HL-60 (cell line): ENCODE data around the gene JADE2.
A peak's percentile ranks its signal among the peaks of the same experiment; 100 is the strongest.

Source experiments
- DNase-seq, 2 experiments: peaks; one replicate each; pipeline ENCODE4 v3.0.0-alpha.2; 2010 to 2020; ENCODE audit warnings: low read depth in 1 of 2, low spot score in 1 of 2
- H3K27ac ChIP-seq: fragments of 250-450 bp; sonication (Bioruptor Pico); replicated peaks from 2 replicates; pipeline ENCODE4 v1.5.1; 2020; ENCODE audit warnings: mild to moderate bottlenecking, moderate library complexity
- H3K27me3 ChIP-seq: fragments of 250-450 bp; sonication (Bioruptor Pico); 2 replicates; pipeline ENCODE4 v1.5.1; 2021; ENCODE audit warnings: mild to moderate bottlenecking, moderate library complexity; ENCODE audit not compliant: insufficient read depth, poor library complexity, severe bottlenecking
- H3K4me3 ChIP-seq: replicated peaks from 2 replicates; pipeline ENCODE4 v1.5.1; 2011; ENCODE audit warnings: mild to moderate bottlenecking, control low read depth, low read length; ENCODE audit not compliant: insufficient read depth
- GABPA ChIP-seq: IDR thresholded peaks from 2 replicates; pipeline ENCODE4 v1.6.1; 2012; ENCODE audit warnings: low read depth
- POLR2AphosphoS5 ChIP-seq: IDR thresholded peaks from 2 replicates; pipeline ENCODE4 v1.6.1; 2012; ENCODE audit warnings: low read depth
- SPI1 ChIP-seq: IDR thresholded peaks from 2 replicates; pipeline ENCODE4 v1.6.1; 2012; ENCODE audit warnings: low read depth, mild to moderate bottlenecking, borderline replicate concordance
- TF ChIP-seq, protein P1 (sequence below): IDR thresholded peaks from one replicate; pipeline ENCODE4 v1.5.1; 2011; ENCODE audit warnings: low read length, control low read depth, inconsistent platforms; ENCODE audit not compliant: insufficient read depth
- TF ChIP-seq, protein P2 (sequence below): IDR thresholded peaks from 2 replicates; pipeline ENCODE4 v1.6.1; 2012; ENCODE audit warnings: low read depth; ENCODE audit not compliant: insufficient replicate concordance

JADE2 gene

DNA sequence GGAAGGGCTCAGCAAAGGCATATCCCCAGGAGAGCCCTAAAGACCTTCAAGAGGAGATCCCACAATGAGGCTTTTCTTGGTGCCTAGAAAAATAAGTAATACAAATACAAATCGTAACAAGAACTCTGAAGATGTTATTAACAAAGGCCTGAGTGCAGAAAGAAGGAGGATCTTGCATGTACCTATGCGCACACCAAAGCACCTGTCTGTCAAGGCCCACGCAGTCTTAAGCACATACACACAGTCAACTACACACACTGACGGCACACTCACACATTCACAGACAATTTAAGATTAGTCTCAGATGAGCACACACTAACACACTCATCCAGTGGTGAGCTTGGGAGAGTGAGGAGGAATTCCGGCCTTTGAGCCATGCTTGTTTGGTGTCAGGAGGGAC, 38.5 kb downstream of the JADE2 start:
- no peaks in the 10 kb centered on the region for H3K27me3 ChIP-seq
- TF ChIP-seq SPI1 (no peak), GABPA (no peak), POLR2AphosphoS5 (no peak)
- TF ChIP-seq, protein P1, sequence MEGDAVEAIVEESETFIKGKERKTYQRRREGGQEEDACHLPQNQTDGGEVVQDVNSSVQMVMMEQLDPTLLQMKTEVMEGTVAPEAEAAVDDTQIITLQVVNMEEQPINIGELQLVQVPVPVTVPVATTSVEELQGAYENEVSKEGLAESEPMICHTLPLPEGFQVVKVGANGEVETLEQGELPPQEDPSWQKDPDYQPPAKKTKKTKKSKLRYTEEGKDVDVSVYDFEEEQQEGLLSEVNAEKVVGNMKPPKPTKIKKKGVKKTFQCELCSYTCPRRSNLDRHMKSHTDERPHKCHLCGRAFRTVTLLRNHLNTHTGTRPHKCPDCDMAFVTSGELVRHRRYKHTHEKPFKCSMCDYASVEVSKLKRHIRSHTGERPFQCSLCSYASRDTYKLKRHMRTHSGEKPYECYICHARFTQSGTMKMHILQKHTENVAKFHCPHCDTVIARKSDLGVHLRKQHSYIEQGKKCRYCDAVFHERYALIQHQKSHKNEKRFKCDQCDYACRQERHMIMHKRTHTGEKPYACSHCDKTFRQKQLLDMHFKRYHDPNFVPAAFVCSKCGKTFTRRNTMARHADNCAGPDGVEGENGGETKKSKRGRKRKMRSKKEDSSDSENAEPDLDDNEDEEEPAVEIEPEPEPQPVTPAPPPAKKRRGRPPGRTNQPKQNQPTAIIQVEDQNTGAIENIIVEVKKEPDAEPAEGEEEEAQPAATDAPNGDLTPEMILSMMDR = no peak
- TF ChIP-seq, protein P2, sequence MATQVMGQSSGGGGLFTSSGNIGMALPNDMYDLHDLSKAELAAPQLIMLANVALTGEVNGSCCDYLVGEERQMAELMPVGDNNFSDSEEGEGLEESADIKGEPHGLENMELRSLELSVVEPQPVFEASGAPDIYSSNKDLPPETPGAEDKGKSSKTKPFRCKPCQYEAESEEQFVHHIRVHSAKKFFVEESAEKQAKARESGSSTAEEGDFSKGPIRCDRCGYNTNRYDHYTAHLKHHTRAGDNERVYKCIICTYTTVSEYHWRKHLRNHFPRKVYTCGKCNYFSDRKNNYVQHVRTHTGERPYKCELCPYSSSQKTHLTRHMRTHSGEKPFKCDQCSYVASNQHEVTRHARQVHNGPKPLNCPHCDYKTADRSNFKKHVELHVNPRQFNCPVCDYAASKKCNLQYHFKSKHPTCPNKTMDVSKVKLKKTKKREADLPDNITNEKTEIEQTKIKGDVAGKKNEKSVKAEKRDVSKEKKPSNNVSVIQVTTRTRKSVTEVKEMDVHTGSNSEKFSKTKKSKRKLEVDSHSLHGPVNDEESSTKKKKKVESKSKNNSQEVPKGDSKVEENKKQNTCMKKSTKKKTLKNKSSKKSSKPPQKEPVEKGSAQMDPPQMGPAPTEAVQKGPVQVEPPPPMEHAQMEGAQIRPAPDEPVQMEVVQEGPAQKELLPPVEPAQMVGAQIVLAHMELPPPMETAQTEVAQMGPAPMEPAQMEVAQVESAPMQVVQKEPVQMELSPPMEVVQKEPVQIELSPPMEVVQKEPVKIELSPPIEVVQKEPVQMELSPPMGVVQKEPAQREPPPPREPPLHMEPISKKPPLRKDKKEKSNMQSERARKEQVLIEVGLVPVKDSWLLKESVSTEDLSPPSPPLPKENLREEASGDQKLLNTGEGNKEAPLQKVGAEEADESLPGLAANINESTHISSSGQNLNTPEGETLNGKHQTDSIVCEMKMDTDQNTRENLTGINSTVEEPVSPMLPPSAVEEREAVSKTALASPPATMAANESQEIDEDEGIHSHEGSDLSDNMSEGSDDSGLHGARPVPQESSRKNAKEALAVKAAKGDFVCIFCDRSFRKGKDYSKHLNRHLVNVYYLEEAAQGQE = no peak
- no peak for DNase-seq
- no peak overlapping the region for H3K4me3 ChIP-seq
- no peak overlapping the region for H3K27ac ChIP-seq

DNA sequence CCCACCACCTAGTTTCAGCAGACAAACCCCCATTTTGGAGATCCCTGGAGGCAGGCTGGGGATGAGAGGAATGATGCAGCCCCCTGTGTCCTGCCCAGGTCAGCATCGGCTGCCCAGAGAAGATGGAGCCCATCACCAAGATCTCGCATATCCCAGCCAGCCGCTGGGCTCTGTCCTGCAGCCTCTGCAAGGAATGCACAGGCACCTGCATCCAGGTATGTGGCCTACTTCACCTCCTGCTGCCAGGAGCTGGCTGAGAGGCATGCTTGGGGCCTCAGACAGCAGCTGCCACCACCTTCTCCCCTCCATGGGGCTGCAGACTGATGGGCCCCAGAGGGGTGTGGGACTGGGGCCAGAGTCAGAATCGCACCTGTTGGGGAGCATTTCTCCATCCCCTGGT, 38.9 kb downstream of the JADE2 start:
- DNase-seq = no peak
- H3K27me3 ChIP-seq = no peaks in the 10 kb centered on the region
- no peak overlapping the region for H3K27ac ChIP-seq
- TF ChIP-seq, protein P2 = no peak
- TF ChIP-seq POLR2AphosphoS5 (no peak), SPI1 (no peak), GABPA (no peak)
- TF ChIP-seq, protein P1 = no peak
- no peak overlapping the region for H3K4me3 ChIP-seq

DNA sequence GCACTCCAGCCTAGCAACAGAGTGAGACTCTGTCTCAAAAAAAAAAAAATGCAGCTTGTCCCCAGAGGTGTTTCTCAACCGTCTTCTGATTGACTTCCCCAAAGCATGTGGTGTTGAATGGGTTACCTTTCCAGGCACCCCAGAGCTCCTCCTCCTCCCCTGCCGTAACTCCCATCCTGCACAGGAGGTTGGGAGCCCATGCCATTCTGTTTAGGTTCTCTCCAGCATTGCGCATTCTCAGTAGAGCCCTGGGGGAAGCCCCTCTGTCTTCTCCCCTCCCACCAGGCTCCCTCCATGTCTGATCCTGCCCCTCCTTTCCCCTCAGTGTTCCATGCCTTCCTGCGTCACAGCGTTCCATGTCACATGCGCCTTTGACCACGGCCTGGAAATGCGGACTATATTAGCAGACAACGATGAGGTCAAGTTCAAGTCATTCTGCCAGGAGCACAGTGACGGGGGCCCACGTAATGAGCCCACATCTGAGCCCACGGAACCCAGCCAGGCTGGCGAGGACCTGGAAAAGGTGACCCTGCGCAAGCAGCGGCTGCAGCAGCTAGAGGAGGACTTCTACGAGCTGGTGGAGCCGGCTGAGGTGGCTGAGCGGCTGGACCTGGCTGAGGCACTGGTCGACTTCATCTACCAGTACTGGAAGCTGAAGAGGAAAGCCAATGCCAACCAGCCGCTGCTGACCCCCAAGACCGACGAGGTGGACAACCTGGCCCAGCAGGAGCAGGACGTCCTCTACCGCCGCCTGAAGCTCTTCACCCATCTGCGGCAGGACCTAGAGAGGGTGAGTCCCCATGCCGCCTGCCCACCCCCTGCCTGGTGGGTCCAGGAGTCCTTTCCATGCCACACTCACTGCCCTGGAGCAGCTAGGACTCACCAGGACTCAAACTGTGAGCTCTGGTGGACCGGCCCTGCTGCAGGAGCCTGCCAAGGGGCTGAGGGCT, 40.6 kb downstream of the JADE2 start:
- TF ChIP-seq SPI1 = no peak
- TF ChIP-seq, protein P2 = no peak
- TF ChIP-seq, protein P1 = no peak
- no peak for TF ChIP-seq GABPA
- TF ChIP-seq POLR2AphosphoS5 = no peak
- no peak overlapping the region for H3K4me3 ChIP-seq
- no peaks in the 10 kb centered on the region for H3K27me3 ChIP-seq
- peak in 1 of 2 experiments; percentile 20 for DNase-seq
- no peak overlapping the region for H3K27ac ChIP-seq
